Germinal center (tissue), 1 donor: ENCODE results near the gene CCDC90B.
"Not testable (repeated sequence)": the region's sequence is repeated elsewhere in the genome, so short reads cannot be mapped to it uniquely, and the experiment has no call there.

Experiments
- DNase-seq: peaks from one replicate; pipeline ENCODE4 v3.0.0; 2012; ENCODE audit warnings: mixed read lengths, low spot score

CCDC90B gene

DNA sequence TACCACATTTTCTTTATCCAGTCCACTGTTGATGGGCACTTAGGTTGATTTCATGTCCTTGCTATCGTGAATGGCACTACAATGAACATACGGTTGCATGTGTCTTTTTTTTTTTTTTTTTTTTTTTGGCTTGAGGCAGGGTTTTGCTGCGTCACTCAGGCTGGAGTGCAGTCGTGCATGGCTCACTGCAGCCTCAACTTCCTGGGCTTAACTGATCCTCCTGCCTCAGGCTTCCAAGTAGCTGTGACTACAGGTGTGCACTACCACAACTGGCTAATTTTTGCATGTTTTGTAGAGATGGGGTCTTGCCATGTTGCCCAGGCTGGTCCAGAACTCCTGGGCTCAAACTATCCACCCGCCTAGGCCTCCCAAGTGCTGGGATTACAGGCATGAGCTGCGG lies 1.5 kb upstream of the CCDC90B start:
- DNase-seq, result no peak

DNA sequence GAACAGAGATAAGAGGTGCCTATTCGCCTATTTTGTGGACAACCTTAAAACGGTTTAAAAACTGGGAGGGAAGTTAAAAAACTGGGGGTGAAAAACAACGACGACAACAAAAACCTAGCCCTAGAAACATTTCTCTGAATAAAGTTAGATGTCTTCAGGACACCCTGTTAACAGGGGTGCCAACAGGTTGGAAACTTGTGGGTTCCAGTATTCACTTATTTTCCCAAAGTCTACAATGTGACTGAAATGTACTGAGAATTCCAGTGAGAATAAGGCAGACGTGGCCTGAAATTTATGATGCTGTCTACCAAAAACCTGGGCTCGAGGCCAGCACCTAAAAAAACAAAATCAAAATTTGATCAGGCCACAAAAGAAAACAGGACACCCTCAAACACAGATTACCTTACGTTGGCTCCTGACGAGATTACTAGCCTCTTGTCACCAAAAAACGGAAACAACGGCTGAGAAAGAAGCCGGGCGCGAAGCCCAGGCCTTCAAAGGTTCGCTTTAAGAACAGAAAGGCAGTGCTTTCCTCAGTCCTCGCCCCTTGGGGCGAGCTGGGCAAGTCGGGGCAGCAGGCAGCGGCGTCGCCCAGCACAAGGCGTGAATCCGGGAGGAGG lies 906 bp downstream of the CCDC90B start:
- DNase-seq, result no peak

DNA sequence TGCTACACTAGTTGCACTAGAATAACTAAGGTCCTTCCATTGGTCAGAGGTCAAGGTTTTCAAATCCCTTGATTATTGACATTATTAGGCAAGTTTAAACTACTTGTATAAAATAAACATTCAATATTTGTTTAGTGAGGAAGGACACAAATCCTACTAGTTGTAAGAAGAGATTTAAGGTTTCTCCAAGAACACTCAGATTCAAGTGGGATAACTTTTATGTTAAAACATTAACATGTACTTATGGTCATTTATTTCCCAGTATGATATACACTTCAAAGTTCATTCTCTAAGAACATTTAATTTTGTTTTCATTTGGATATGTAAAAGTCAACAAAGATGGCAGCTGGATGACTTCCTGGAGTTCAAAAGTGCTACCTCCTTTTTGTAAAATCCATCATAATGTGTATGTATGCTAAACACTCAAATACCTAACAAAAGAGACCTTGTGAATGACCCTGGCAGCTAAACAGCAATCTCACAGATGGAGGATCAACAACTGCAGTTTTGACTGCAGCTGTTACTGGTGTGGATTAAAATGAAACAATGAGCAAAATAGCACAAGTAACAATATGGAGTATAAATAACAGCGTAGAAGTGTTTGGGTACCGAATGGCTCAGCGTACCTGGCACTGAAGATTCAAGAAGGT lies 1.5 kb downstream of the CCDC90B start:
- DNase-seq, result no peak

DNA sequence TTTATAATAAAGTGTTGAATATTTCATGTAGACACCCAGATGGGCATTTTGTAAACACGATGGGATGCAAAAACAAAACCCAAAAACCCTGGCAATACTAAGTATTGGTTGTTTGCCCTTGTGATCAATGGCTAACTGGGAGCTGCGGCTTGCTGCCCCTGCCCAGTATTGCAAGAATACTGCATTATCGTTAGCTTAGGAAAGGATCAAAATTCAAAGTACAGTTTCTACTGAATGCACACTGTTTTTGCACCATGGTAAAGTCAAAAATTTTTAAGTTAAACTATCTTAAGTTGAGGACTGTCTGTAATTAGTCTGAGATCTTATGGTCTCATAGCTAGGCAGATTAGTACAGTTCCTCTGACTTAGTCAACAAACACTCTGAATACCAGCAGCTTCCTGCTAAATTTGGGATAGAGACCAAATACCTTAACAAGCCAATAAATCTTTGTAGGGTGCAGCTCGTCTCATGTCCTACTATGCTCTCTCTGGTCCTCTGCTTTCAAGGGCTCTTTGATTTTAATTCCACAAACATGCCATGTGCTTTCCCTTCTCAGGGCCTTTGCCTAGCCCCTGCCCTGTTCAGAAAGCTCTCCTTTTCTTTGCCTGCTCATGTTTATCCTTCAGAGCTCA lies 4.0 kb downstream of the CCDC90B start:
- no peak for DNase-seq

DNA sequence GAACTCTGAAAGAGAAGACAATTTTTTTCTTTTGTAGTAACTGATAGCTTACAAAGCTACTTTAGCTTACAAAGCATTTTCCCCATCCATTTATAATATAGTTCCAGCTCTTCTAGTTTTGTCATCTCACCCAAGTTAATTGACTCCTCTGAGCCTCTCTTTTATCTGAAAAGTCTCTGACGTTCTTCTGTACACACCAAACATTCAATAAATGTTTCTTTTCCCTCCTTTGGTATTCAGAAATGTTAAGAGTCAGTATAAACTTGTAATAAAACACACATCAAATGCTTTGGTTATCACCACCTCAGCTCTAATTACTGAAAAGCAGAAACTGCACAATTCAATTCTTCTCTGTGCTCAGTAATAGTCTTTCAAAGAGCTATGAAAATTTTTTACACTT lies 5.9 kb downstream of the CCDC90B start:
- no peak for DNase-seq

DNA sequence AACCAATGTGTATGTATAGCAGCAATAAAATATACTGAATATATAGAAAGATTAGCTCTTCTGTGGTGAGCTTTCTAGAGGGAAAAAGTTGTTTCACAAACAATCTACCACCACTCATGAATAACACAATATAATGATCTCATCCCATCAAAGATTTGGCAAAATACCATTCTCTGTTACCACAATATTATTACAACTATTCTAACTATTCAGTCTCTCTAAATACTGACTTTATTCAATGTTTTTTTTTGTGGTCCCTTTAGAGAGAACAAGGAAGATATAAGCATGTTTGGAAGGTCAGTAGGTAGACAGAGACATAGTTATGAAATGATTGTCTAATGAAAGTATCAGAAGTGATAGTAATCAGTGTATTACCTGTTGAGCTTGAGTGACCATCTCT lies 7.8 kb downstream of the CCDC90B start:
- DNase-seq, result no peak

DNA sequence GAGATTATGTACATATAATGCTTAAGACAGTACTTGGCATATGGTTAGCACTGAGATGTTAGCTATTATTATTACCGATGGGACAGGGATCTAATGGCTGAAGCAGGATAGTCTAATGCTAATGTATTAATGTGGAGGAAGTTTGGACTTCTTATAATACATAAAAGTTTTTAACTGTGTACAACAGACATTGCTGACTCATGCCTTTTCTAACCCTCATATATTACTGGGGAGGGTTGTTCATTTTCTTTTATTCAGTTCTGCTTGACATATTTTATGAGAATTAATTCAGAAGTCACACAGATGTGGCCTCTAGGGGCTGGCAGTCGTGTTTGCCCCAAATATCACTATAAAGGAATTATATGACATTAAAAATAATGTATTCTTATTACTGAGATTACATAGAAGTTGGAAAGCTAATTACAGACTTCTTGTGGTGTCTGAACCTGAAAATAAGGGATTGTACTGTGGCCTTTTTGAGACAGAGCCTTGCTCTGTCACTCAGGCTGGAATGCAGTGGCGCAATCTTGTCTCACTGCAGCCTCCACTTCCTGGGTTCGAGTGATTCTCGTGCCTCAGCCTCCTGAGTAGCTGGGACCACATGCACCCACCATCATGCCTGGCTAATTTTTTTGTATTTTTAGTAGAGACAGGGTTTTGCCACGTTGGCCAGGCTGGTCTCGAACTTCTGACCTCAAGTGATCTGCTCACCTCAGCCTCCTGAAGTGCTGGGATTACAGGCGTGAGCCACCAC lies 10.1 kb downstream of the CCDC90B start:
- no peak for DNase-seq

DNA sequence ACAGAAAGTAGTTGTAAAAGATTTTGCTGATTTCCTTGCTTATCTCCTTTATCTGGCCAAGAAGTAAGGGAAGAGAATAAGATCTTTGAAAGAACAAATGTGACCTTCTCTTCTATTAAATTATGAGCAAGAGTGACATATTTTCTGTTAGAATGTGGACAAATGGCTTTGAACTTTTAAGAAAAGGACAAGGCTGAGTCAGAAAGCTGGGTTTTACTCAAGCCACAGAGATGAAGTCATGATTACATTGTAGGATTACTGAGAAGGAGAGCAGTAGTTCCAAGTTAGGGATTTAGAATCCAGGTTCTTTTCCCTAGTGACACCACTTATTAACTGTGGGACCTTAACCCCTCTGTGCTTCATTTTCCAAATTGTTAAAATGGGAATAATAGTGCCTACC lies 13.5 kb downstream of the CCDC90B start:
- no peak for DNase-seq

DNA sequence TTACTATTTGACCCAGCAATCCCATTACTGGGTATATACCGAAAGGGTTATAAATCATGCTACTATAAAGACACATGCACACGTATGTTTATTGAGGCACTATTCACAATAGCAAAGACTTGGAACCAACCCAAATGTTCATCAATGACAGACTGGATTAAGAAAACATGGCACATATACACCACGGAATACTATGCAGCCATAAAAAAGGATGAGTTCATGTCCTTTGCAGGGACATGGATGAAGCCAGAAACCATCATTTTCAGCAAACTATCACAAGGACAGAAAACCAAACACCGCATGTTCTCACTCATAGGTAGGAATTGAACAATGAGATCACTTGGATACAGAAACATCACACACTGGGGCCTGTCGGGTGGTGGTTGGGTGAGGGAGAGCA lies 14.4 kb downstream of the CCDC90B start:
- DNase-seq, result not testable (repeated sequence)

DNA sequence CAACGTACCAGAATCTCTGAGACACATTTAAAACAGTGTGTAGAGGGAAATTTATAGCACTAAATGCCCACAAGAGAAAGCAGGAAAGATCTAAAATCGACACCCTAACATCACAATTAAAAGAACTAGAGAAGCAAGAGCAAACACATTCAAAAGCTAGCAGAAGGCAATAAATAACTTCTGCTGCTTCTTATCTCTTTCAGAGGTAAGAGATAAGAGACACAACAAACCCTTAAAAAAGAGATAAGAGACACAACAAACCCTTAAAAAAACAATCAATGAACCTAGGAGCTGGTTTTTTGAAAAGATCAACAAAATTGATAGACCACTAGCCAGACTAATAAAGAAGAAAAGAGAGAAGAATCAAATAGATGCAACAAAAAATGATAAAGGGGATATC lies 17.1 kb downstream of the CCDC90B start:
- DNase-seq, result not testable (repeated sequence)

DNA sequence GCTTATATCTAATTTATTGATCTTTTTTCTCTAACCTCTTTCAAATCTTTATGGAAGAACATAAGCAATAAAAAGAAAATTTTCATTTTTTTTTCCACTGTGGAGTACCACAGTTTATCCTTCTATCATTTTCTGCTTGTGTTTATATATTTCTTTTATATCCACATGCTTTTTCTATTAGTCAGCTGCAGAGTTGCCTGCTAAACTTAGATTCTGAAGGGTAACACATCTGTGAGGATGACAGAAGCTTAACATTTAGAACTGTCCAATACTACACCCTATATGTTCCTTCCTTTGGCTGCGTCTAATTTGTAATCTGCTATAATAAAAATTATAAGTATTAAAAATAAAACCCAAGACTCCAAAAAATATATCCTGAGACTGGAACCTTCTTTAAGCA lies 20.8 kb downstream of the CCDC90B start:
- DNase-seq, result no peak

DNA sequence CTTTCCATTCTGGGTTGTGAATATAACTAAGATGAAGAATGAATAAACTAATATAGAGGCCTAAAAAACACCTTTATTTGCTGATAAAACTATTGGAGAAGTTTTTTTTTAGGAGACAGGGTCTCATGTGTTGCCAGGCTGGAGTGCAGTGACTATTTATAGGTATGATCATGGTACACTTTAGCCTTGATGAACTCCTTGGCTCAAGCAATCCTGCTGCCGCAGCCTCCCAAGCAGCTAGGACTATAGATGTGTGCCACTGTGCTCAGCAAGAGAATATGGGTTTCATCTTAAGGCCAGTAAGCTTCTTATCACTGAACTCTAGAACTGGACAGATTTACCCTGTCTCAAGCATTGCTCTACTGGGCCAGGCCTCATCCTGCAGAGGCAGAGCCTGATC lies 26.6 kb downstream of the CCDC90B start:
- no peak for DNase-seq

DNA sequence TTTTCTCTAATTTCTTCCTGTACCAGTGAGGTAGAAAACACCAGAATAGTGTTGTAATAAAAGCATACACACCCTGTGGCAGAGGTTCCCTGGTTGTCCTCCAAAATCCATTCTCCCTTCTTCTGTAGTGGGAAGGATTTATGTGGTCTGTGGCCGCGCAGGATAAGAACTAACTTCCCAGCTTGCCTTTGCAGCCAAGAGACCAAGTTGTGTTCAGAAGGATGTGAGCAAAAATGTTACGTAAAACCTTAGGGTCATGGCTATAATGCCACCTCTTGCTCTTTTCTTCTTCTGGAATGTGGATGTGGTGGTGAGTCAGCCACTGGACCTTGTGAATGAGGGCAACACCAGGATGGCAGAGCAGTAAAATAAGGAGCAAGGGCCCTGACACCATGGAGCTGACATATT lies 28.4 kb downstream of the CCDC90B start:
- DNase-seq, result no peak

DNA sequence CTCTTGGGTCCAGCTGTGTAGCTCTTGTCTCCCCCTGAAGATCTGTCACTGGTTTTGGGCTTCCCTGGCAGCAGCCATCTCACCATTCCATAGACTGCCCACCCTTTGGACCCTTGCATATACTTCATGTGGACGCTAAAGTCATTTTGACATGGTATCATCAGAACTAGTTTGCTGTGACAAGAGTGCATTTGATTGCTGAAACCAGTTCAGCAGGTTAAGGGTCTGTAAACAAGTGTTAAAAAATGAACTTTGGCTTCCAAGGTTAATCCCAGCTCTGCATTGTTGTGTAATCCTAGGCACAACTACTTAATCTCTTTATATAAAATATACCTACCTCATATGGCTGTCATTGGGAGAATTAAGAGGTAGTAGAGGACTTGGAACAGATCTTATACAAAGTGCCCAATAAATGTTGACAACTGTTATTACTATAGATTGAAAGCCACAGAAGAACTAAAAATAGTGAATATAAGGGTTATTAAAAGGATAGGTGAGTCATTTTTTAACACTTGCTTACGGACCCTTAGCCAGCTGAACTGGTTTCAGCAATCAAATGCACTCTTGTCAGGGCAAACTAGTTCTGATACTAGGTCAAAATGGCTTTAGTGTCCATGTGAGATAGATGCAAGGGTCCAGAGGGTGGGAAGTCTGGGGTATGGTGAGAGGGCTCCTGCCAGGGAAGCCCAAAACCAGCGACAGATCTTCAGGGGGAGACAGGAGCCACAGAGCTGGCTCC lies 29.4 kb downstream of the CCDC90B start:
- no peak for DNase-seq

DNA sequence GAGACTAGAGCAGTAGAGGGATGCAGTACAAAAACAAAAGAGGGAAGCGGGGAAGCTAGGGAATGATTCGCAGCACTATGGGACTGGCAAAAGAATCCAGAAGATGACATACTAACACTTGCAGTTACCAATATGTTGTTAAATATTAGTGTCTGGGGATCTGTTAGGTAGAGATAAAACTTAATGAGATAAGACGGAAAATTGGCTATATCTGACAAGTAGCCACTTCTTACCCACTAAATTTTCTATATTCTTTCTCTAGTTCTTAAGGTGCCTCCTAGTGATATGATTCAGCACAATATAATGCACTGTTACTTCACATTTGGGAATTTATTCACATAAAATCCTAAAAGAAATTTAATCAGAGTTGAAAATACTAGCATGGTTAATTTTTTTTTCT lies 30.8 kb downstream of the CCDC90B start:
- DNase-seq, result no peak

DNA sequence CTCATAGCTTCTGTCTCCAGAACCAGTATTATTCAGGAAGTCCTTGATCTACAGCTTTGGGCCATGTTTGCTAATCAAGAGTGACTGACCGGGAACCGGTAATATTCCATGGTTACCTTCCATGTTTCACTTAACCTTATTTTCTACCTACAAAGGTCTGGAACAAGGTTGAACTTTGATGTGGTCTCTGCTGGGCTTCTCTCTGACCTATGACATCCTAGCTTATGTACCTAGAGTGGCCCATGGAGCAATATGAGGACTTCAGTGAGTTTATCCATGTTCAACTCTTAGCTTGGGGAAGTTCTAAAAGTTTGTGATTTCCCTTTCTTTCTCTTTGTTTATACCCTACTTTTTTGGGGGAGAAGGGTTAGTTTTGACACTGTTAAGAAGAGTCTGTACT lies 33.2 kb downstream of the CCDC90B start:
- no peak for DNase-seq

DNA sequence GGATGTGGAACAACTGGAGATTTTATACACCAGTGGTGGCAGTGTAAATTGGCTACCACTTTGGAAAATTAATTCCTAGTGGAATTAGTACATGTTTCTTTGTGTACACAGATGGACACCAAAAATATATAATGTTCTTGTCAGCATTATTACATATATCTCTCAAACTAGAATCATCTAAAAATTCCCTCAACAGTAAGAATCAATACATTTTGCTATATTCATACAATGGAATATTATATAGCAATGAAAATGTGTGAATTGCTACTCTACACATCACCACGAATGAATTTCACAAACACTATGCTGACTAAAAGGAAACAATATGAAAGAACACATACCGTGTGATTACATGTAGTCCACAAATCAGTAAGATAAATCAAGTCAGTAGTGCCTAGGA lies 33.9 kb downstream of the CCDC90B start:
- no peak for DNase-seq

DNA sequence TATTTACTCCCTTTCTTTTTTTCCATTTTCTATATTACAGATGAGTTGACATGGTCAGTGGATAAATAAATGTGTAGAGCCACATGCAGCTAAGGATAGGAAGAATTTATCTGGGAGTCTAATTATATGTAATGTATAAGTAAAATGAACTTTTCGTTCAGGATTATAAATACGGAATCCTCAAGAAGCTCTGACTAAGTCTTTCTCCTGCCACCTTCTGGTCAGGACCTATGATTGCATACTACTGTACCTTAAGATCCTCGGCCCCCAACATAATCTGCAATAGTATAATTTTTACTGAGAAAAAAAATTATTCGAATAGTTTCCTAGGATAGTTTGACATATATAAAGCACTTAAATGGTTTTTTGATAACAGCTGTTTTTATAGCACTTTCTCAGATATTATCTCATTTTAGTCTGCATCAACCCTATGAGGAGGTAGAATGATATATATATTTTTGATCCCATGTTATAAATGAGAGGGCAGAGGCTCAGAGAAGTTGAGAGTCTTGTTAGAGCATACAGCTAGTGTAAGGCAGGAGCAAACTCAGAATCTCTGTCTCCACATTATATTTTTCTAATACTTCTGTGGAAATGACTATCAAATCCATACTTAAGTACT lies 36.1 kb downstream of the CCDC90B start:
- DNase-seq, result peak; percentile 44

DNA sequence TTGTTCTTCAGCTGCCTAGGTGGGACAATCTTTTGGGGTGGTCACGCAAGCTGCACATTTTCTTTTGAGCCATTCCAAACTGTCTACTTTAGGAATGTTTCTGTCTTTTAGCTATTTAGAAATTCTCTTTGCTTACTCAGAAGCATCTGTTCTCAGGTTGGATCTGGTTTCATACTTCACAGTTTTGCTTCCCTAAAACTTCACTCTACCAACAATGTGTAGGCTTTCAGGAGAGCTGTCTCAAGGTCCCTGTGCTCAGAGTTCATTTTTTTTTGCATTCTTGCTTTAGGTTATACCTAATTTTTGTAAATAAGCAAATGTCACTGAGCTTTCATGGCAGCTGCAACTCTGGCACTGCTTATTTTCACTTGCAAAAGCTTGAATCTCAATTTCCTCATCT lies 36.7 kb downstream of the CCDC90B start:
- DNase-seq, result no peak

DNA sequence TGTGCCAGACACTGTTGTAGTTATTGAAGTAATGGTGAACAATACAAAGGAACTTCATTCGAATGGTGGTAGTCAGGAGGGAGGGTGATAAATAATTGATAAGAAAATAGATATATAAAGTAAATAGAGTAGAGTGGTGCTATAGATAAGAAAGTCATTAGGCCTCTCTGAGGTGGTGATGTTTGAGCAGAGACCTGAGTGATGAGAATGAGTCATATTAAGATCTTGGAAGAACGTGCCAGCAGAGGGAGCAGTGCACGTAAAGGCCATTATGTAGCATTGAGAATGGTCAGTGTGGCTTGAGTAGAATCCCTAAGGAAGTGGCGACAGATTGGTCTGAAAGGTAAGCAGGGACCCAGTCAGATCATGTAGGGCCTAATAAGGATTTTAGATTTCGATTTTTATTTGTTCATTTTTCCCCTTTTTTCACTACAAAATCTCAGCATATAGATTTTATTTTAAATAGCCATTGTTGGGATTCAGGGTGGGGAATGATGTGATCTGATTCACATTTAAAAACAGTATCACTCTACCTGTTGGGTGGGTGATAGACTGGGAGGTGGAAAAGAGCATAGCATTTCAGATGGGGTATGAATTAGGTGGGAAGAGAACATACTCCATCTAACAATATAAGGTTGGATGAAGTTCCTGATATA lies 44.7 kb downstream of the CCDC90B start:
- peak; percentile 20 for DNase-seq

DNA sequence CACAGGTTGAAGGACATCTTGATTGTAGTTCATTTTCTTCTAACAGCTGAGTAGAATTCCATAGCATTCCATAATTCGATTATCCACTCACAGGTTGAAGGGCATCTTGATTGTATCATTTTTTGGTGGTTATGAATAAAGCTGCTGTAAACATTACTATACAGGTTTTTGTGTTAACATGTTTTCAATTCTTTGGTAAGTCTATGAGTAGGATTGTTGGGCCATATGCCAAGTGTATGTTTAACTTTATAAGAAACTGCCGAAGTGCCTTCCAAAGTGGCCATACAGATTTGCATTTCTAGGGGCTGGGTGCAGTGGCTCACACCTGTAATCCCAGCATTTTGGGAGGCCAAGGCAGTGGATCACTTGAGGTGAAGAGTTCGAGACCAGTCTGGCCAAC lies 48.1 kb downstream of the CCDC90B start:
- no peak for DNase-seq
